SHP77 (cell line): ENCODE data around the gene TNFRSF6B.
"Not testable (repeated sequence)": the region's sequence is repeated elsewhere in the genome, so short reads cannot be mapped to it uniquely, and the experiment has no call there.

Experiments
- DNase-seq, 2 experiments: peaks; one replicate each; lab custom pipeline; 2025; lab: John Stamatoyannopoulos, UW

The TNFRSF6B gene

GRCh38 chr20:63708301-63709148 lies 12.1 kb downstream of the TNFRSF6B start:
- DNase-seq: peak in 1 of 2 experiments; percentile 49

GRCh38 chr20:63709149-63709527 lies 12.7 kb downstream of the TNFRSF6B start:
- no peak for DNase-seq

GRCh38 chr20:63711085-63711645 lies 14.7 kb downstream of the TNFRSF6B start:
- DNase-seq: no peak

GRCh38 chr20:63712191-63712590 lies 15.7 kb downstream of the TNFRSF6B start:
- no peak for DNase-seq

GRCh38 chr20:63714858-63715257 lies 18.4 kb downstream of the TNFRSF6B start:
- DNase-seq: no peak

- DNase-seq: no peak
Measured at GRCh38 chr20:63718996-63719395, 22.5 kb downstream of the TNFRSF6B start.

- not testable (repeated sequence) for DNase-seq
Measured at GRCh38 chr20:63722967-63723622, 26.6 kb downstream of the TNFRSF6B start.

GRCh38 chr20:63730189-63730733 lies 33.8 kb downstream of the TNFRSF6B start:
- DNase-seq: not testable (repeated sequence)

GRCh38 chr20:63731410-63731809 lies 35.0 kb downstream of the TNFRSF6B start:
- DNase-seq: no peak

GRCh38 chr20:63732118-63733095 lies 36.0 kb downstream of the TNFRSF6B start:
- DNase-seq: no peak

- DNase-seq: no peak
Measured at GRCh38 chr20:63733117-63733516, 36.7 kb downstream of the TNFRSF6B start.

- DNase-seq: no peak
Measured at GRCh38 chr20:63733579-63734081, 37.2 kb downstream of the TNFRSF6B start.

GRCh38 chr20:63734111-63734945 lies 37.9 kb downstream of the TNFRSF6B start:
- DNase-seq: no peak

- no peak for DNase-seq
Measured at GRCh38 chr20:63734946-63735858, 38.8 kb downstream of the TNFRSF6B start.

- no peak for DNase-seq
Measured at GRCh38 chr20:63735859-63736718, 39.6 kb downstream of the TNFRSF6B start, which contains the start of gene LIME1. LIME1 (plus strand) TSS chr20:63736664; CDS start chr20:63737550, 886 bp downstream.

- DNase-seq: no peak
Measured at GRCh38 chr20:63736893-63737694, 40.6 kb downstream of the TNFRSF6B start.

- DNase-seq: no peak
Measured at GRCh38 chr20:63737695-63737944, 41.2 kb downstream of the TNFRSF6B start.
